ENCODE data around the gene LPAR1.

LPAR1 gene

DNA sequence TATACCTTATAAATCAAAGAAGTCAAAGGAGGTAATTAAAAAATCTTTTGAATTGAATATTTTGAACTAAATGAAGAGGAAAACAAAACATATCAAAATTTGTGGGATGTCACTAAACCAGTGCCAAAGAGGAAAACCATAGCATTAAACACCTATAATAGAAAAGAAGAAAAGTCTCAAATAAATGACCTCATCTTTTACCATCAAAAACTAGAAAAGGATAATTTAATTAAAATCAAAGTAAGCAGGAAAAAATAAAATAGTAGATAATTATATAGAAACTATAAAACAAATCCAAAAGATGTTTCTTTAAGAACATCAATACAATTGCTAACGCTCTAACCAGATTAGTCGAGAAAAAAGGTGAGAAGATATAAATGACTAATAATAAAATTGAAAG lies 47.8 kb downstream of the LPAR1 start:
- no peaks in the 10 kb centered on the region for H3K36me3 ChIP-seq (ENCODE audit: control insufficient read depth in 2 of 2, insufficient read depth in 1 of 2, low read length in 2 of 2)
- TF ChIP-seq, protein P1, sequence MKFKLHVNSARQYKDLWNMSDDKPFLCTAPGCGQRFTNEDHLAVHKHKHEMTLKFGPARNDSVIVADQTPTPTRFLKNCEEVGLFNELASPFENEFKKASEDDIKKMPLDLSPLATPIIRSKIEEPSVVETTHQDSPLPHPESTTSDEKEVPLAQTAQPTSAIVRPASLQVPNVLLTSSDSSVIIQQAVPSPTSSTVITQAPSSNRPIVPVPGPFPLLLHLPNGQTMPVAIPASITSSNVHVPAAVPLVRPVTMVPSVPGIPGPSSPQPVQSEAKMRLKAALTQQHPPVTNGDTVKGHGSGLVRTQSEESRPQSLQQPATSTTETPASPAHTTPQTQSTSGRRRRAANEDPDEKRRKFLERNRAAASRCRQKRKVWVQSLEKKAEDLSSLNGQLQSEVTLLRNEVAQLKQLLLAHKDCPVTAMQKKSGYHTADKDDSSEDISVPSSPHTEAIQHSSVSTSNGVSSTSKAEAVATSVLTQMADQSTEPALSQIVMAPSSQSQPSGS (tag by site-specific recombination; IDR thresholded peaks at IDR 0.05; ENCODE audit: low read depth), result peak; percentile 66; the same call in 1 of the 2 replicates
- no peak for TF ChIP-seq ZNF768 (tag by site-specific recombination; IDR thresholded peaks at IDR 0.05)
- TF ChIP-seq, protein P2, sequence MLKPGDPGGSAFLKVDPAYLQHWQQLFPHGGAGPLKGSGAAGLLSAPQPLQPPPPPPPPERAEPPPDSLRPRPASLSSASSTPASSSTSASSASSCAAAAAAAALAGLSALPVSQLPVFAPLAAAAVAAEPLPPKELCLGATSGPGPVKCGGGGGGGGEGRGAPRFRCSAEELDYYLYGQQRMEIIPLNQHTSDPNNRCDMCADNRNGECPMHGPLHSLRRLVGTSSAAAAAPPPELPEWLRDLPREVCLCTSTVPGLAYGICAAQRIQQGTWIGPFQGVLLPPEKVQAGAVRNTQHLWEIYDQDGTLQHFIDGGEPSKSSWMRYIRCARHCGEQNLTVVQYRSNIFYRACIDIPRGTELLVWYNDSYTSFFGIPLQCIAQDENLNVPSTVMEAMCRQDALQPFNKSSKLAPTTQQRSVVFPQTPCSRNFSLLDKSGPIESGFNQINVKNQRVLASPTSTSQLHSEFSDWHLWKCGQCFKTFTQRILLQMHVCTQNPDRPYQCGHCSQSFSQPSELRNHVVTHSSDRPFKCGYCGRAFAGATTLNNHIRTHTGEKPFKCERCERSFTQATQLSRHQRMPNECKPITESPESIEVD (tag by site-specific recombination; IDR thresholded peaks at IDR 0.05), result no peak
- CTCF ChIA-PET, result no interaction called here
- no peak overlapping the region for H3K4me3 ChIP-seq (ENCODE audit: low read depth, low read length)
- H3K27ac ChIP-seq (ENCODE audit: extremely low read depth, low read depth, low read length), result no peak overlapping the region
- no peaks in the 10 kb centered on the region for H3K4me1 ChIP-seq (ENCODE audit: control insufficient read depth, insufficient read depth, low read length)
- no peaks in the 10 kb centered on the region for H3K9me3 ChIP-seq (ENCODE audit: control insufficient read depth, insufficient read depth, low read depth, low read length)
- POLR2A ChIA-PET, result no interaction called here

DNA sequence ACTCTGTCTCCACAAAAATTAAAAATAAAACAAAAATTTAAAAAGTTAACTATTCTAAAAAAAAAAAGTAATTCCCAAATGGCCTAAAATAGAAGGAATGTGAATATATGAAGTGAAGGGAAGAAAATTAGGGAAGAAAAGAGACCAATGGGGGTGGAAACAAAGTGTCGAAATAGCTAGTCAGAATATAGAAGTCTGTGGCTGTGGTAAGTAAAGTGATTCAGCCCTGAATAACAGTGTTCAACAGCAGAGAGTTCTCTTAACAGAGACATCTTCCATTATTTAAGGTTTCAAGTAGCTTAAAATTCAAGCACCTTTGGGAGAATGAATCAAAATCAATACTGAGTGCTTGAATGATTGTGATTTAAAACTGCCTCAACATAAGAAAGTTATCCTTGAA lies 51.7 kb downstream of the LPAR1 start:
- H3K4me3 ChIP-seq (ENCODE audit: low read depth, low read length), result no peak overlapping the region
- ChIA-PET CTCF (interaction anchor here (0.6 to 1.2 kb wide), 2 partner anchors 15 to 100 kb away, joined by 3 read pairs; no protein-coding TSS in a partner anchor), POLR2A (no interaction called here)
- no peaks in the 10 kb centered on the region for H3K36me3 ChIP-seq (ENCODE audit: control insufficient read depth in 2 of 2, insufficient read depth in 1 of 2, low read length in 2 of 2)
- TF ChIP-seq, protein P1 (tag by site-specific recombination; IDR thresholded peaks at IDR 0.05; ENCODE audit: low read depth), result no peak
- TF ChIP-seq, protein P3, sequence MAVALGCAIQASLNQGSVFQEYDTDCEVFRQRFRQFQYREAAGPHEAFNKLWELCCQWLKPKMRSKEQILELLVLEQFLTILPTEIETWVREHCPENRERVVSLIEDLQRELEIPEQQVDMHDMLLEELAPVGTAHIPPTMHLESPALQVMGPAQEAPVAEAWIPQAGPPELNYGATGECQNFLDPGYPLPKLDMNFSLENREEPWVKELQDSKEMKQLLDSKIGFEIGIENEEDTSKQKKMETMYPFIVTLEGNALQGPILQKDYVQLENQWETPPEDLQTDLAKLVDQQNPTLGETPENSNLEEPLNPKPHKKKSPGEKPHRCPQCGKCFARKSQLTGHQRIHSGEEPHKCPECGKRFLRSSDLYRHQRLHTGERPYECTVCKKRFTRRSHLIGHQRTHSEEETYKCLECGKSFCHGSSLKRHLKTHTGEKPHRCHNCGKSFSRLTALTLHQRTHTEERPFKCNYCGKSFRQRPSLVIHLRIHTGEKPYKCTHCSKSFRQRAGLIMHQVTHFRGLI (tag by site-specific recombination; IDR thresholded peaks at IDR 0.05), result no peak
- TF ChIP-seq ZNF830 (tag by site-specific recombination; IDR thresholded peaks at IDR 0.05; ENCODE audit: low read depth), result no peak
- TF ChIP-seq ZNF404 (tag by site-specific recombination; IDR thresholded peaks at IDR 0.05), result no peak
- H3K9me3 ChIP-seq (ENCODE audit: control insufficient read depth, insufficient read depth, low read depth, low read length), result no peaks in the 10 kb centered on the region
- no peaks in the 10 kb centered on the region for H3K4me1 ChIP-seq (ENCODE audit: control insufficient read depth, insufficient read depth, low read length)
- H3K27ac ChIP-seq (ENCODE audit: extremely low read depth, low read depth, low read length), result no peak overlapping the region

DNA sequence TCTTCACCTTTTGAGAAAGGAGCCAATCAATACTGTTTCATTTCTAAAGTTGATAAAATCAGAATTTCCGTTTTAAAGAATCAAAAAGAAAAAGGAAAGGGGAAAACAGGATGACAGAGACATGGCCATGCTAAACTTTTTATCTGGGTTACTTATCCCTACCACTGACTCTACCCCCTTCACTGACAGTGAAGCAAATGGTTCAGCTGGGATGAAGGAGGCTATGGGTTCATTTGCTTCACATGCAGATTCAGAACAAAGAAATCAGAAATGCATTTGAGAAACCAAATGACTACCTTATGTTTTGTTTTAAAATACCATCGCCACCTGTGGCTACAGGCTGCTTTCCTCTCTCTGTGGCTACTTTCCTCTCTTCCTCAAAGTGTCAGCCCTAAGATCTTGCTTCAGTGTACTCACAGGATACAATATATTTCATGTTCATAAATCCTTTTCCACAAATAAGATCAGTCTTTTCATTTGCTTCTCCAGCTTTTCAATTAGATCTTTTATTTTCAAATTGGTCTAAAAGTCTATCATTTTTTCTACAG lies 53.3 kb downstream of the LPAR1 start:
- Histone ChIP-seq H3K36me3 (ENCODE audit: control insufficient read depth in 2 of 2, insufficient read depth in 1 of 2, low read length in 2 of 2) (no peaks in the 10 kb centered on the region), H3K4me1 (ENCODE audit: control insufficient read depth, insufficient read depth, low read length) (no peaks in the 10 kb centered on the region), H3K4me3 (ENCODE audit: low read depth, low read length) (no peak overlapping the region), H3K27ac (ENCODE audit: extremely low read depth, low read depth, low read length) (no peak overlapping the region), H3K9me3 (ENCODE audit: control insufficient read depth, insufficient read depth, low read depth, low read length) (no peaks in the 10 kb centered on the region)
- CTCF ChIA-PET, result interaction anchor here (0.8 to 1.0 kb wide), 2 partner anchors 12 to 347 kb away, joined by 3 read pairs; no protein-coding TSS in a partner anchor
- TF ChIP-seq ZNF112 (tag by site-specific recombination; IDR thresholded peaks at IDR 0.05) (no peak), ZNF132 (tag by site-specific recombination; IDR thresholded peaks at IDR 0.05; ENCODE audit: borderline replicate concordance) (no peak), ZNF184 (tag by site-specific recombination; IDR thresholded peaks at IDR 0.05) (no peak), SCRT2 (tag by site-specific recombination; IDR thresholded peaks at IDR 0.05) (no peak), ZNF624 (tag by site-specific recombination; IDR thresholded peaks at IDR 0.05) (no peak), ZNF791 (tag by site-specific recombination; IDR thresholded peaks at IDR 0.05) (no peak), ZFHX2 (tag by site-specific recombination; conservative IDR thresholded peaks at IDR 0.05) (no peak), ZNF19 (tag by site-specific recombination; IDR thresholded peaks at IDR 0.05; ENCODE audit: low read depth) (no peak), SP3 (tag by site-specific recombination; IDR thresholded peaks at IDR 0.05) (no peak), ZIC2 (tag by site-specific recombination; IDR thresholded peaks at IDR 0.05) (no peak), ZNF768 (tag by site-specific recombination; IDR thresholded peaks at IDR 0.05) (no peak)
- POLR2A ChIA-PET, result no interaction called here
